GM23248 (cell line): Measurements from ENCODE around the gene RNF151. TPM values are rescaled to one million over a fixed set of nuclear protein-coding genes. Genes with fewer than 3 reads are reported as not detected.

Experiments
- DNase-seq: peaks from one replicate; pipeline ENCODE4 v3.0.0-alpha.2; 2015
- H2AFZ ChIP-seq: fragments of 200-600 bp; sonication (generic); 2 replicates; pipeline ENCODE4 v1.6.1; 2016; ENCODE audit warnings: antibody characterized with exemption
- H3F3A ChIP-seq: fragments of 200-600 bp; sonication (generic); 2 replicates; pipeline ENCODE4 v1.6.1; 2016; ENCODE audit warnings: mild to moderate bottlenecking, antibody characterized with exemption, mixed run types; ENCODE audit not compliant: insufficient read depth
- H3K27ac ChIP-seq: fragments of 200-600 bp; sonication (generic); 2 replicates; pipeline ENCODE4 v1.5.1; 2016; ENCODE audit warnings: mild to moderate bottlenecking
- H3K27me3 ChIP-seq: fragments of 200-600 bp; sonication (generic); replicated peaks from 2 replicates; pipeline ENCODE4 v1.6.1; 2016; ENCODE audit warnings: mild to moderate bottlenecking; ENCODE audit not compliant: insufficient read depth
- H3K36me3 ChIP-seq: fragments of 200-600 bp; sonication (generic); 2 replicates; pipeline ENCODE4 v1.6.1; 2016; ENCODE audit warnings: low read depth, mild to moderate bottlenecking
- H3K4me1 ChIP-seq: fragments of 200-600 bp; sonication (generic); 2 replicates; pipeline ENCODE4 v1.6.1; 2016; ENCODE audit warnings: mild to moderate bottlenecking; ENCODE audit not compliant: insufficient read depth
- H3K4me2 ChIP-seq: fragments of 200-600 bp; sonication (generic); one replicate; pipeline ENCODE4 v1.6.1; 2016; ENCODE audit warnings: mild to moderate bottlenecking; ENCODE audit not compliant: unreplicated experiment
- H3K4me3 ChIP-seq: fragments of 200-600 bp; sonication (generic); 2 replicates; pipeline ENCODE4 v1.5.1; 2016; ENCODE audit warnings: mild to moderate bottlenecking
- H3K79me2 ChIP-seq: fragments of 200-600 bp; sonication (generic); 2 replicates; pipeline ENCODE4 v1.6.1; 2016; ENCODE audit warnings: mild to moderate bottlenecking; ENCODE audit not compliant: insufficient read depth
- H3K9ac ChIP-seq: fragments of 200-600 bp; sonication (generic); 2 replicates; pipeline ENCODE4 v1.6.1; 2016; ENCODE audit warnings: mild to moderate bottlenecking
- H3K9me2 ChIP-seq: fragments of 200-600 bp; sonication (generic); 2 replicates; pipeline ENCODE4 v1.6.1; 2016; ENCODE audit warnings: mixed run types, mild to moderate bottlenecking, moderate library complexity; ENCODE audit not compliant: insufficient read depth
- H3K9me3 ChIP-seq: fragments of 200-600 bp; sonication (generic); one replicate; pipeline ENCODE4 v1.6.1; 2017; ENCODE audit warnings: low read depth
- H4K20me1 ChIP-seq: fragments of 200-600 bp; sonication (generic); 2 replicates; pipeline ENCODE4 v1.6.0; 2016; ENCODE audit not compliant: insufficient read depth
- EZH2 ChIP-seq: fragments of 200-600 bp; sonication (generic); IDR thresholded peaks from 2 replicates; pipeline ENCODE4 v1.6.1; 2018; ENCODE audit warnings: antibody characterized with exemption, mild to moderate bottlenecking; ENCODE audit not compliant: insufficient read depth, poor library complexity, severe bottlenecking
- EZH2phosphoT487 ChIP-seq: fragments of 200-600 bp; sonication (generic); IDR thresholded peaks from 2 replicates; pipeline ENCODE4 v1.6.1; 2018; ENCODE audit warnings: antibody characterized with exemption, moderate library complexity, mild to moderate bottlenecking, low read depth; ENCODE audit not compliant: insufficient read depth
- WGBS, 2 experiments: methylation state at CpG; one replicate each; pipeline ENCODE4 v1.1.6; 2015 to 2017; ENCODE audit warnings: low lambda C conversion rate in 2 of 2, low coverage in 1 of 2; ENCODE audit errors: missing lambda C conversion rate in 2 of 2; 5-methylcytosine and 5-hydroxymethylcytosine counted together
- in situ Hi-C: fragments of 300-500 bp; cut with MboI; formaldehyde crosslinking; loops from 2 replicates; pipeline ENCODE4 v1.15.0; 2020
- polyA plus RNA-seq: library from polyadenylated mRNA; unstranded; fragments of >200 nt; fragmentation: Nextera tagmentation; extraction: Ambion mirVana; gene quantifications from 2 replicates; pipeline ENCODE4 v1.2.1, GENCODE V29; 2016
- total RNA-seq: library from RNA; depleted of rRNA; stranded (reverse); fragments of >200 nt; shearing (Covaris generic); gene quantifications from 2 replicates; pipeline ENCODE4 v1.2.3, GENCODE V29; 2014

RNF151 gene
- total and polyA plus RNA-seq, 2 experiments from 2014 or later, result 0.25 TPM; not detected in 1

DNA sequence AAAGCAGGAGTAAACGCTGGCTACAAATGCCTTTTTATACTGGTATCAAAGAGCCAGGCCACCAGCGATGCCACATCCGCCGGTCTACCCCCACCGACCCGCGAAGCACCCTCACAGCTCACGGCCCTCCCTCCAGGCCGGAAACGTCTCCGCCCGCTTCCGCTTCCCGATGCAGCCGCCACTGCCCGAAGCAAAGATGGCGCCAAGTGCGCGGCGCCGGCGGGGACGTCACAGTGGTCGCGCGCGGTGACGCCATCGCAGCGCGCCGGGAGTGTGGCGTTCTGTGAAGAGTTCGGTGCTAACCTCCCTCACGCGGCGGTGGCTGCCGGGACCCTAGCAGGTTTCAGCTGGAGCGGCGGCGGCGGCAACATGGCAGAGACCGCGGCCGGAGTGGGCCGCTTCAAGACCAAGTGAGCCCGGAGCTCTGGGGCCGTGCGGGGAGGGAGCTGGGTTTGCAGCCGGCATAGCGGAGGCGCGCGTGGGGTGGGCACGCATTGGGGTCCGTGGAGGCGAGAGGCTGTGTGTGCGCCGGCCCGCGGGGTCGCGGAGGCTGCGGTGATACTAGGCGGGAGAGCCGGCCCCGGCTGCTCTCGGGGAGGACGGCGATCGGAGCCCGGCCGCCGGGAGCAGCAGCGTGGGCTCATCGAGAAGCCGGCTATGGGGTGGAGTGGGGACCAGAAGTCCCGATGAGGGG, 5.3 kb downstream of the RNF151 start, which contains the start of gene TBL3:
Gene TBL3, plus strand, starts transcription at position 258 of the 694 bp plus-strand sequence. Its CDS starts 112 bp downstream, at position 370.
- in situ Hi-C loops, result no loop called here
- H3K9ac ChIP-seq, result peak within 1 kb of the TSS; percentile 92

DNA sequence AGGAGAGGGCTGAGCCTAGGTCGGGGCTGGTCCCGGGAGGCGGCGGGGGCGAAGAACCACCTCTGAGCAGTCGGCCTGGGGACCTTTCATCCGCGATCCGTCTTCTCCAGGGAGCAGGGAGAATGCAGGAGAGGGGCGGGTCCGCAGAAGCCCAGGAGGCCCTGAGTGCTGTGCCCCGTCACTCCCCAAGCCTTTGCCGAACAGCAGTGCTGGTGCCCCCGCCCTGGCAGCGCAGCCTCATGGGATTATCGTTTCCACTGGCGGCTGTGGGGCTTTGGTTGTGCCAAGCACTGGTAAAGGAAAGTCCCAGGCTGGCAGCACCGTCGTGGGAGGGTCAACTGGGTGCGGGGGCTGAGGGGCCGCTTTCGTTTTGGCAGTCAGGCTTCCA, 5.8 kb downstream of the RNF151 start:
- peak overlapping the region; percentile 89 for H3K4me3 ChIP-seq
- H3F3A ChIP-seq, result no peaks in the 10 kb centered on the region
- in situ Hi-C loops, result no loop called here
- no peak for TF ChIP-seq EZH2
- TF ChIP-seq EZH2phosphoT487, result no peak
- H4K20me1 ChIP-seq, result no peaks in the 10 kb centered on the region
- H3K9ac ChIP-seq, result peak overlapping the region; percentile 92
- H3K9me3 ChIP-seq, result no peaks in the 10 kb centered on the region
- peaks cover 30% of the 10 kb centered on the region for H3K79me2 ChIP-seq
- no peaks in the 10 kb centered on the region; the same call in 1 of the 2 replicates for H3K36me3 ChIP-seq
- 1 to 2% methylated on average over 21 to 22 of the region's 22 CpGs for WGBS, 2 experiments
- DNase-seq, result peak; percentile 78
- H3K4me2 ChIP-seq, result peak overlapping the region; percentile 64
- H3K27me3 ChIP-seq, result no peaks in the 10 kb centered on the region
- 0 out of 2 replicates have a peak, but pooled peaks cover 6% of the 10 kb centered on the region for H3K4me1 ChIP-seq
- H3K27ac ChIP-seq, result peak overlapping the region; percentile 88
- H3K9me2 ChIP-seq, result no peaks in the 10 kb centered on the region
- peak overlapping the region; percentile 81 for H2AFZ ChIP-seq

More for the DNA sequence above, 5.3 kb downstream of the RNF151 start, which contains the start of gene TBL3:
- DNase-seq, result peak; percentile 97
- 1 to 2% methylated on average over 64 to 77 of the region's 78 CpGs for WGBS, 2 experiments
- Histone ChIP-seq H3K9me3 (no peaks in the 10 kb centered on the region), H3K27me3 (no peaks in the 10 kb centered on the region), H4K20me1 (no peaks in the 10 kb centered on the region), H3K27ac (peak within 1 kb of the TSS; percentile 88), H3K4me1 (0 out of 2 replicates have a peak, but pooled peaks cover 6% of the 10 kb centered on the region), H3K4me3 (peak within 1 kb of the TSS; percentile 89), H3K79me2 (peaks cover 33% of the 10 kb centered on the region), H3F3A (no peaks in the 10 kb centered on the region), H2AFZ (peak within 1 kb of the TSS; percentile 81), H3K36me3 (no peaks in the 10 kb centered on the region; the same call in 1 of the 2 replicates), H3K4me2 (peak within 1 kb of the TSS; percentile 89), H3K9me2 (no peaks in the 10 kb centered on the region)
- TF ChIP-seq EZH2phosphoT487, result no peak
- TF ChIP-seq EZH2, result no peak

DNA sequence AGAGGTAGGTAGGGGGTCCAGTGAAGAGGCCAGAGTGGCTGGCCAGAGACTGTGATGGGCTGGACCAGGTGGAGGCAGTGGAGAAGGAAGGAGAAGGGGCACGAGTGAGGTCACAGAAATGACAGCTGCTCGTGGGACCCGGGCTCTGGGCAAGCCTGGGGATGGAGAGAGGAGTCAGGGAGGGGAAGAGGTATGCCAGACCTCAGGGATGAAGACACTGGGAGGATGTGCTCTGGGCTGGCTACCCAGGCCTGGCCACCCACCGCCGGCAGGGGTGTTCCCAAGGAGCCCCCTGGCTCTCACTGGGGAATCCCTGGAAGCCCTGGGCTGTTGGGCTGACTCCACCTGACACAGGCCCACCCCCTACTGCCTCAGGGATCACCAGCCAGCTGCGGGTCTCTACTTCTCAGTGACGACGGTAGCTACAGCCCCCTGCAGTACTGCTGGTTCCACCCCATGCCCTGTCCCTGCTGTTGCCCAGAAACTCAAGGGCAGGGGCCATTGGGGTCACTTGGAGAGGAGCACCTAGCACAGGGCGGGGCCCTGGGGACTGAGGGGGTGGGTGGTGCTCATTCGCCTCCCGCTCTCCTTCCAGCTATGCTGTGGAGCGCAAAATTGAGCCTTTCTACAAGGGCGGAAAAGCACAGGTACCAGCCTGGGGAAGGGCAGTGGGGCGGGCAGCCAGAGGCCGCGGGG, 7.0 kb downstream of the RNF151 start:
- Histone ChIP-seq H3K9ac (peak overlapping the region; percentile 92; the same call in 1 of the 2 replicates), H3K9me3 (no peaks in the 10 kb centered on the region), H3K4me1 (0 out of 2 replicates have a peak, but pooled peaks cover 6% of the 10 kb centered on the region), H3K27ac (no peak overlapping the region), H3K4me2 (peak overlapping the region; percentile 64), H3K4me3 (peak overlapping the region; percentile 89; the same call in 1 of the 2 replicates), H3K79me2 (peaks cover 30% of the 10 kb centered on the region), H4K20me1 (no peaks in the 10 kb centered on the region), H3K9me2 (no peaks in the 10 kb centered on the region), H3K36me3 (no peaks in the 10 kb centered on the region; the same call in 1 of the 2 replicates), H3K27me3 (no peaks in the 10 kb centered on the region), H3F3A (no peaks in the 10 kb centered on the region), H2AFZ (no peak overlapping the region)
- no peak for DNase-seq
- WGBS, 2 experiments, result 85 to 92% methylated on average over 14 to 16 of the region's 16 CpGs
- in situ Hi-C loops, result no loop called here
- TF ChIP-seq EZH2phosphoT487, result no peak
- no peak for TF ChIP-seq EZH2

DNA sequence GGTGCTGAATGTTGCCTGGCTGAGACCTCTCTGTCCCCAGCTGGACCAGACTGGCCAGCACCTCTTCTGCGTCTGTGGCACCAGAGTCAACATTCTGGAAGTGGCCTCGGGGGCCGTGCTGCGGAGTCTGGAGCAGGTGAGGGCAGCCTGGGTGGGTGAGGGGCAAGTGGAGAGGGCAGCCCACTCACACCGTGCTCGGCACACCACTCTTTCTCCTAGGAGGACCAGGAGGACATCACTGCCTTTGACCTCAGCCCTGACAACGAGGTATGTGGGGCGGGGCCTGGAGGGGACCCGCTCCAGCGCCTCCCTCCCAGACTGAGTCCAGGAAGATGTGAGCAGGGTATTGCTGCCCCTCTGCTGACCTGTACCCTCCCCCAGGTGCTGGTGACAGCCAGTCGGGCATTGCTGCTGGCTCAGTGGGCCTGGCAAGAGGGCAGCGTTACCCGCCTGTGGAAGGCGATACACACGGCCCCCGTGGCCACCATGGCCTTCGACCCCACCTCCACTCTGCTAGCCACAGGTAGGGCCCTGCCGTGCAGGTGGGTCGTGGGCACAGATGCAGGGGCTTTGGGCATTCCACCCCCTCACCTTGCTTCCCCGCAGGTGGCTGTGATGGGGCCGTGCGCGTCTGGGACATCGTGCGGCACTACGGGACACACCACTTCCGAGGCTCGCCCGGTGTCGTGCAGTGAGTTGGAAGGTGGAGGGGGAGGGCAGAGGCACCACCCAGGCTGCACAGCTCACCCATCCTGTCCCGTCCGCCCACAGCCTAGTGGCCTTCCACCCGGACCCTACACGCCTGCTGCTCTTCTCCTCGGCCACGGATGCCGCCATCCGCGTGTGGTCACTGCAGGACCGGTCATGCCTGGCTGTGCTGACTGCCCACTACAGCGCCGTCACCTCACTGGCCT, 7.8 kb downstream of the RNF151 start:
- H3K9me3 ChIP-seq, result no peaks in the 10 kb centered on the region
- DNase-seq, result no peak

More for the DNA sequence above, 7.8 kb downstream of the RNF151 start:
- Histone ChIP-seq H3K9ac (no peak overlapping the region), H3K27ac (no peak overlapping the region), H3K27me3 (0 out of 2 replicates have a peak, but pooled peaks cover 1% of the 10 kb centered on the region), H3K4me2 (no peak overlapping the region), H3K4me3 (no peak overlapping the region), H3K9me2 (no peaks in the 10 kb centered on the region), H2AFZ (no peak overlapping the region), H4K20me1 (no peaks in the 10 kb centered on the region), H3K36me3 (no peaks in the 10 kb centered on the region; the same call in 1 of the 2 replicates), H3F3A (no peaks in the 10 kb centered on the region), H3K79me2 (peaks cover 30% of the 10 kb centered on the region), H3K4me1 (0 out of 2 replicates have a peak, but pooled peaks cover 6% of the 10 kb centered on the region)
- no peak for TF ChIP-seq EZH2
- no peak for TF ChIP-seq EZH2phosphoT487
- WGBS, 2 experiments, result 94% methylated on average over 39 to 42 of the region's 42 CpGs
- in situ Hi-C loops, result no loop called here
